ENCODE data around the gene ZFAND2A.
"Not testable (repeated sequence)": the region's sequence is repeated elsewhere in the genome, so short reads cannot be mapped to it uniquely, and the experiment has no call there.

ZFAND2A gene

DNA sequence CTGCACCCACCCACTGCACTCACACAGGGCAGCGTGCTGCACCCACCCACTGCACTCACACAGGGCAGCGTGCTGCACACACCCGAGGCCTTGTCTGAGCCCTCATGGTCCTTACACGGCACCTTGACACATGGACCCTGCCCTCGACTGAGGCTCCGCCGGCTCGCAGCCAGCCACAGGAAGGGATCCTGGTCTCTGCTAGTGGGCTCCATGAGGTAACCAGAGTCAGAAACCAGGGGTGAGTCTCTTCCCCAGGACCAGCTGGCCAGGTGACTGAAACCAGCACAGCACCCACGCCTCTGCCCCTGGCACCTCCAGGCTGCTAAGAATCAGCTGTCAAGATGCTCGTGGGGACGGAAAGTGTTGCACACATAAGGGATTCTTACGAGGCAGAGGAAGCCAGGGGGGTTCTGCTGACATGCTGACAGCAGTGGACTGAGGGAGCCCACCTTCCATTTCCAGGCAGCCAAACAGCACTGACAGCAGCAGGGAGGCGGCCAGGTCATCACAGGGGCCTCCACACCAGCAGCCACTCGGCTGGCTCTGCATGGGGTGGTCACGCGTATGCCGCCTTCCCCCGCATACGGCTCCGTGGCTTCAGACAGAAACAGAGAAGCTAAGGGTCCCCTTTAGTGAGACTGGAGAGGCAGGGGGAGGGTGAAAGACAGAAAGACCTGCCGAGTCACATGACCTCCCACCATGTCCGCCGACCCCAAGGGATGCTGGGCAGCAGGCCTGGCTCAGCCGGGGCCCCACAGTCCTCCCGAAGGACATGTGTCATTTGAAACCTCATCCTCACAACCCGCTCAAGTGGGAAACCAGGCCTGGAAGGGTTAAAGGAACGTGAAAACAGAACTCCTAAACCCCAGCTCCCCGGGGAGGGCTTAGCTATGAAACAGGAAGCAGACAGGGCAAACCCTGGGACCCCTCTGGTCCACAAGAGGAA is 37.8 kb downstream of the ZFAND2A start:
- no peak for DNase-seq

- DNase-seq, result no peak
These were observed 38.5 kb downstream of the ZFAND2A start for GRCh38 chr7:1121476-1121875.

- no peak for DNase-seq
These were observed 39.2 kb downstream of the ZFAND2A start for GRCh38 chr7:1120791-1121190.

GRCh38 chr7:1119201-1119600 is 40.8 kb downstream of the ZFAND2A start:
- DNase-seq, result no peak

DNA sequence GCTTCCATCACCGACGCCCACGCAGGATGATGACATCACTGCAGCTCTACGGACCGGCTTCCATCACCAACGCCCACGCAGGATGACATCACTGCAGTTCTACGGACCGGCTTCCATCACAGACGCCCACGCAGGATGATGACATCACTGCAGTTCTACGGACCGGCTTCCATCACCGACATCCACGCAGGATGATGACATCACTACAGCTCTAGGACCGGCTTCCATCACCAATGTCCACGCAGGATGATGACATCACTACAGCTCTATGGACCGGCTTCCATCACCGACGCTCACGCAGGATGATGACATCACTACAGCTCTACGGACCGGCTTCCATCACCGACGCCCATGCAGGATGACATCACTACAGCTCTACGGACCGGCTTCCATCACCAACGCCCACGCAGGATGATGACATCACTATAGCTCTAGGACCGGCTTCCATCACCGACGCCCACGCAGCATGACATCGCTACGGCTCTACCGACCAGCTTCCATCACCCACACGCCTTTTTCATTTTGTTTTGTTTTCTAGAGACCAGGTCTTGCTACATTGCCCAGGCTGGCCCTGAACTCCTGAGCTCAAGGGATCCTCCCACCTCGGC is 42.6 kb downstream of the ZFAND2A start:
- DNase-seq, result peak in 1 of 2 donors; percentile 11

DNA sequence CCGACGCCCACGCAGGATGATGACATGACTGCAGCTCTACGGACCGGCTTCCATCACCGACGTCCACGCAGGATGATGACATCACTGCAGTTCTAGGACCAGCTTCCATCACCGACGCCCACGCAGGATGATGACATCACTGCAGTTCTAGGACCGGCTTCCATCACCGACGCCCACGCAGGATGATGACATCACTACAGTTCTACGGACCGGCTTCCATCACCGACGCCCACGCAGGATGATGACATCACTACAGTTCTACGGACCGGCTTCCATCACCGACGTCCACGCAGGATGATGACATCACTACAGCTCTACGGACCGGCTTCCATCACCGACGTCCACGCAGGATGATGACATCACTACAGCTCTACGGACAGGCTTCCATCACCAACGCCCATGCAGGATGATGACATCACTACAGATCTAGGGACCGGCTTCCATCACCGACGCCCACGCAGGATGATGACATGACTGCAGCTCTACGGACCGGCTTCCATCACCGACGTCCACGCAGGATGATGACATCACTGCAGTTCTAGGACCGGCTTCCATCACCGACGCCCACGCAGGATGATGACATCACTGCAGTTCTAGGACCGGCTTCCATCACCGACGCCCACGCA is 43.5 kb downstream of the ZFAND2A start:
- DNase-seq, result not testable (repeated sequence)

GRCh38 chr7:1115171-1116045 is 44.6 kb downstream of the ZFAND2A start:
- peak in 1 of 2 donors; percentile 10 for DNase-seq

GRCh38 chr7:1114505-1114904 is 45.5 kb downstream of the ZFAND2A start:
- DNase-seq, result no peak

DNA sequence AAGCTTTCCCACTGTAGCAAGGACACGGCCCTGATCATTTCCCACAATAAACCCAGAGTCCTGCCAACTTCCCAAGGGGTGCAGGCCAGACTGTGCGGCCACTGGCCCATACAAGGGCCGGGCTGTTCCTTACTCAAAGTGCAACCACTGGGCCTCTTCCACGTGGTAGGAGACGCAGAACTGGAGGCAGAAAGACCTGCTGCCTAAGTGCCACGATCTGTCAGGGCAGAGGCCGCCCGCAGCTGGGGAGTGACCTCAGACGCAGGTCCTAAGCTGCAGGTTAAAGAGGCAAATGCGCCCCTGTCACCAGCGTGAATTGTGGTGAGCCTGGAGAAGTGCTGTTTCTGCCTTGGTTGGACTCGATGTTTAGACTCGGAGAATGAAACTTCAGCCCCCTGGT is 45.9 kb downstream of the ZFAND2A start:
- no peak for DNase-seq

DNA sequence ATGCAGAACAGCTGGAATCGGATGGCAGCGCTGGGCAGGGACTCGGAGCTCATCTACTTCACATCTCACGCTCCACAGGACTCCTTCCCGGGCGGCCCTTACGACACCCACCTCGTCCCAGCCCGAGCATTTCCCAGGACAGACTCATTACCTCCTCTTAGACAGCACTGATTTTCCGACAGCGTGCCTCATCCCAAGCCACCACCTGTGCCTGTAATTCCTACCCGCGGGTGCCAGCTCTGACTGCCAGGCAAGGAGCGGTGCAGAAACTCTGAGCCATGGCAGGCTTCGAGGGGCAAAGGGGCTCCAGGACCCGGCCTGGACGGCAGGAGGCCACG is 46.5 kb downstream of the ZFAND2A start:
- no peak for DNase-seq

DNA sequence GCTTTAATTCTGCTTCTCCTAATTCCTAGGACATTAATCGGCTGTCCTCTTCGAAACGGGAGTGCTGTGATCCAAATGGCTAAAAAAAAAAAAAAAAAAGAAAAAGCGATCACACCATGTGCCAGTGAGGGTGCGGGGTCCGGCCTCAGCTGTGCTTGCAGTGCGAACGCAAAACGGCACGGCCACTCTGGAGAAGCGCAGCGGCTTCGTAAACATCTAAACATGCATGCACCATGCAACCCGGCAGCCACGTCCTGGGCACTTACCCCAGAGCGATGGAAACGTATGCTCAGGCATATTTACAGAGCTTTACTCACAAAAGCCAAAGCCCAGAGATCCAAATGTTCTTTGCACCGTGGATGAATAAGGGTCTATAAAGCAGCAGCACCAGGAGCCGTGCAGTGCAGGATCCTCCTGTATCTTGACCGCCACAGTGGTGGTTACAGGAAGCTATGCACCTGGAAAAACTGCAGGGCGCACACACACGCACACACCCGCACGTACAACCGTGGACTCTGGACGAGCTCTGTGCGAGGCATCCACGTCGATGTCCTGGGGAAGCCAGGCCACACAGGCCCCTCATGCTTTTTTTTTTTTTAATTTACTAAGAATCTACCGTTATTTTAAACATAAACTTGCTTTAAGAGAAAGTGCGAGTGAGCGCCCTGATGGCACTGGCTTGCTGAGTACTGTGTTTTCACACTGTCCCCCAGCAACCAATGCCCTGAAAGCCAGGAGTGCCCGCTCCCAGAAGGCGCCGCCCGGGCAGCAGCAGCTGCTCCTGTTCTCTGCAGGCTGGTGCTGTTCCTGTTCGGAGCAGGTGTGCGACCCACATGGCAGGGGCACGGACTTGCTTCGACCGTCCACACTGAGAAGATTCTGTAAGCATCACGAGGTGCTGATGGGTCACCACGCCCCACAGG is 47.1 kb downstream of the ZFAND2A start:
- no peak for DNase-seq

DNA sequence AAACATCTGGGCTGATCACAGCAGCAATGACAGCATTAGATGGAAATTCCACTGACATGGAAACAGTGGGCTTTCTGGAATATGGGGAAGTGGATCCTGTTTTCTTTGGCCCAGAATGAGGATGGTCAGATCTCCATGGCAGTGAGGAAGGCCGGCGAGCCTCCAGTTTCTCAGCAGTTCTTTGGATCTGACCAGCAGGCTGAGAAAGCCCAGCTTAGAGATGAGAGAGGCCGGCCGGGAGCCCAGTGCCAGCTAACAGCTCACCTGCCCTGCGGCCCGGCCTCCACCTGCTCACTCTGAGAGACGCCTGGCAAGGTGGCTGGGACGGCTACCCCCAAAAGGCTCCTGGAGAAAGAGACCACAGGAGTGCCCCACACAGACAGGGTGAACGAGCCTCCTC is 47.9 kb downstream of the ZFAND2A start:
- no peak for DNase-seq

GRCh38 chr7:1111156-1111555 is 48.8 kb downstream of the ZFAND2A start:
- DNase-seq, result no peak

DNA sequence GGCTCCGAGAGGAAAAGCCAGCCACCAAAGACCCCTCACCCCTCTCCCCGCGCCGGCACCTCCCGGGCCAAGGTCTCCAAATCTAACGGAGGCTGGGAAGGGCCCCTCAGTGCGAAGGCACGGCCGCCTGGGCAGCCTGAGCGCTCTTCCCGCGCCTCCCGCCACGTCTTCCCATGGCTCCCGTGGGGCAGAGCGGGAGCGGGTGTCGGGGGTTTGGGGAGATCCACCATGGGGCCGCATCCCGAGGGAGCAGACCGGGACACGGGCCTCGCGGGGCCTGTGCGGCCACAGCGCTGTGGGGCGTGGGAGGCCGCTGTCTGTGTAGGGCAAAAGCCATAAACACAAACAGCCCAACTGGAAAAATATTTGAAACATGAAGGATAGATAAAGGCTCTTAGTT is 49.6 kb downstream of the ZFAND2A start:
- no peak for DNase-seq

DNA sequence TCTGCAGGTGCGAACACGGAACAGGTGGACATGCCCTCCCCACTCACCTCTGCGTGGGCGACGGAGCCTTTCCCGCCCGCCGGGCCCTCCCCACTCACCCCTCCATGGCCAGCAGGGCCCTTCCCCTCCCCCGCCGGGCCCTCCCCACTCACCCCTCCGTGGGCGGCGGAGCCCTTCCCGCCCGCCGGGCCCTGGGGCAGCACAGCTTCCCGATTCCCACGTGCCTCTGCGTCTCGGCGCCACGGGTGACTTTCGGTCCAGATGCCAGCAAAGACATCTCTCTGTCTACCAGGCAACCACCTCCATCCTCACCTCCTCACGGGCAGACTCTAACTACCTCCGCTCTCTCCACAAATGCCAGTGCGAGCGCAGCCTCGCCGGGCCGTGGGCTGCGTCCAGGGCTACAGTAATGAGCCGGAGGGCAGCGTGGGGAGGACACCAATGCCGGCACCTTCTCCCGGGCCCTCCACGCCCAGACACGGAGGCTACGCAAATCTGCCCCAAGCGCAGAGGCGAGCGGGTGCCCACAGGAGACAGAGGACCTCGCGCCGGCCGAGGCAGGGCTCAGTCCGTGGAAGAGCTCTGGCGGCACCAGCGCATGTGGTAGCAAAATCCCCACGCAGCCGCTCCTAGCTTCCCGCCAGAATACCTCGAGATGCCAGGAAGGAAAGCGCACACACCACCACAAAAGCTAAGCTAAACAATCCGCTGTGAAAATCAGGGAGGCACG is 50.2 kb downstream of the ZFAND2A start:
- DNase-seq, result no peak

DNA sequence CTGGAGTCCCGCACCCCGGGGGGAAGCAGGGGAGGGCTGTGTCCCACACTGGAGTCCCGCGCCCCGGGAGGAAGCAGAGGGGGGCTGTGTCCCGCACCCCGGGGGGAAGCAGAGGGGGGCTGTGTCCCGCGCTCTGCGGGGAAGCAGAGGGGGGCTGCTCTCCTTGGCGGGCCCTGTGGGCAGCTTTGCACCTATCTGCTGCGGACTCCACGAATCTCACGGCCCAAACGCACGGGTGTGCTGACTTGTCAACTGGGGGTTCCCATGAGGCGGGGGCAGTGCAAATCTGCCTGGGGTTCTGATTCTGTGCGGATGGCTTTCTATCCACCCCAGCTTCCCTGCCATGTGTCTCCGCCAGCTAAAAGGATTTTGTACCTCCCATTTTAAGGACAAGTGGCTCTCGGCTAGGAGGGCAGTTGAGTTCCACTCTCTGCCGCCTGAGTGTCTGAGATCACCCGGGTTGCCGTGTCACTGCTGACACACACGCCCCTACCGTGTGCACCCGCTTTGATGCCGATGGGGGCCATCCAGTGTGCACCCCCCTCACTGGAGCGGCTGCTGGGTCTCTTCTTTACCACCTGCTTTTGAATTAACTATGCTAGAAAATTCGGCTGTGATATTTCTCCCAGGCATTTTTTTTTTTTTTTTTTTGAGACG is 51.6 kb downstream of the ZFAND2A start:
- DNase-seq, result no peak

DNA sequence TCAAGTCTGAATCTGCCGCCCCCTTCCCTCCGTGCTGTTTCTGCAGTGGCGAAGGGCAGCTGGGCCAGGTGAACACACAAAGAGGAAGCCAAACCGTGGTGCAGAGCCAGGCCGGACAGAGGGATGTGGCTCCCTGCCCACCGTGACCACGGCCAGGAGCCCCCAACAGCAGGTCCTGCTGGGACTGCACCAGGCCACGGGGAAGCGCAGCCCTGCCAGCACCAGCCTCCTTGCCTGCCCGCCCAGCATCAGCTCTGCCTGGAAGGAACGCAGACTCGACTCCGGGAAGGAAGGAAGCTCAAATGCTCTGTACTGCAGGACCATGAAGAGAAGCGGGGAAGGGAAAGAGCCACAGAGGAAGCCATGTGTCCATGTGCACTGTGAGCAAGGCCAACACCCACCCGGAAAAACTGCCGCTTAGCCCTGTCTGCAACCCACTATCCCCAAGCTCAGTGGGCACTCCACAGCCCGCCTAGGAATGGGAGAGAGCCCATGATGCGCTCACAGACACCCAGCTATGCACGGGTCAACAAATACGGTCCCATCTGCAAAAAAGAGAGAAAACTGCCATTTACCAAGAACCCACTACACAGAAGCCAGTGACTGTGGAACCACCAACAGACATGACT is 53.1 kb downstream of the ZFAND2A start:
- no peak for DNase-seq

DNA sequence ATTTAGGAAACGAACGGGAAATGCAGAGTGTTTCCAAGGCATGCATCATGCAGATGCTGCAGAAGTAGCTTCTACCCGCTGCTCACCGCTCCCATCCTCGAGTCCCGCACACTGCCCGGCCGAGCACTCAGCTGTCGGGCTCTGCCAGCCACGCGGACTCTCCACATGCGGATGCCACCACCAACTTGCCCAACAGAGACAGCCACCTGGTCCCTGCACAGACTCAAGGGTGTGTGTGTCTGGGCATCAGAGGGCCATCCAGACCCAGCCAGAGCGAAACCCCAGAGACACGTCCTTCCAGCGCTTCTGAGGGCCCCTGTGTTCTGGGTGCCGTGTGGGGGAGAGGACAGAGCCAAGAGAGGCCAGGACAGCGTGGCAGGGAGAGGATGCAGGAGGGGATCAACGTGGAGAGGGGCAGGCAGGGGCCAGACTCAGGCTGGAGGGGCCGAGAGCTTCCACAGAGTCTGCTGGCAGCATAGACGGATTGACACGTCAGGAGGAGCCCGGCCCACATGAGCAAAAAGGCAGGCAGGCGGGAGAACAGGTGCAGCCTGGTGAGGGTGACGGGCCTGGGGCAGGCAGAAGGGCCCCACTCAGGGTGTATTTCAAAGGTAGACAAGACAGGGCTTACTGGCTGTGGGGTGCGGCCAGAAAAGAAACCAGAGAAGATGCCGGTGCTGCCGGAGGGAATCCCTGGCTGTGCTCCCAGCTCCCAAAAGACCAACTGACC is 53.8 kb downstream of the ZFAND2A start:
- no peak for DNase-seq

DNA sequence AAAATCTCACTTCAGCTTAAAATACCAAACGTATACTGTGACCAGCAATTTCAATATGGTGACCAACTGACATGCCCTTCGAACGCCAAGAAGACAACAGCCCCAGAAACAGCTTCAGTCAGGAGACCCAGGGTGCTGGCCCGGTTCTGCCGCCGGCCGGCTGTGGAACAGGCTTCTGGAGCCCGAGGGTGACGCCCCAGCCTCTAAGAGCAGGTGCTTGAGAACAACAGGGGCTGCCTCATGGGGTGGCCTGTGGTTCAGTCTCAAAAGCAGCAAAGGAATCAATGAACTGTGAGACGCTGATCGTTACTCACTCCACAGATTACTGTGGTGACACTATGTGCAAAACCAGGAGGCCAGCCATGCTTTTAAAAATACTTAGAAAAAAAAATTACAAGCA is 54.8 kb downstream of the ZFAND2A start:
- DNase-seq, result no peak
